GM10847 (cell line): ENCODE data around the gene CTNNA2.

ENCODE experiments used
- POLR2A ChIP-seq: IDR thresholded peaks from 2 replicates; pipeline ENCODE4 v1.6.1; 2011; ENCODE audit not compliant: insufficient read length; ENCODE audit errors: extremely low read depth

CTNNA2 gene

GRCh38 chr2:79981316-79981715 is 468.5 kb downstream of the CTNNA2 start:
- no peak for TF ChIP-seq POLR2A

DNA sequence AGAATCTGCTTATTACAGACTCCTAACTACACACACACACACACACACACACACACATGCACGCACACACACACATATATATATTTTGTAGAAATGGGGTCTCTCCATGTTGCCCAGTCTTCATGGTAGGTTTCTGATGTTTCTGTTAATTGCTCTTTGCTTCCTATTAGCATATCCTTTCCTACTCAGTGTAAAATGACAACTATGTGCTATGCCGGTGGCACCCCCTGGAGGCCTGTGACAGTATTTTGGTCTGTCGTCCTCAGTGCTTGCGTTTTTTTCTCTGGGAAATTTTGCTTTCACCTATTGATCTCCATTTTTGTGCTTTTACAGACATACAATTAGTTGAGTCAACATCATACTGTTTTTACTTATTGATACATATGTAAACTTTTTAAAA is 469.6 kb downstream of the CTNNA2 start:
- no peak for TF ChIP-seq POLR2A

GRCh38 chr2:79984476-79984875 is 471.6 kb downstream of the CTNNA2 start:
- TF ChIP-seq POLR2A, result no peak

DNA sequence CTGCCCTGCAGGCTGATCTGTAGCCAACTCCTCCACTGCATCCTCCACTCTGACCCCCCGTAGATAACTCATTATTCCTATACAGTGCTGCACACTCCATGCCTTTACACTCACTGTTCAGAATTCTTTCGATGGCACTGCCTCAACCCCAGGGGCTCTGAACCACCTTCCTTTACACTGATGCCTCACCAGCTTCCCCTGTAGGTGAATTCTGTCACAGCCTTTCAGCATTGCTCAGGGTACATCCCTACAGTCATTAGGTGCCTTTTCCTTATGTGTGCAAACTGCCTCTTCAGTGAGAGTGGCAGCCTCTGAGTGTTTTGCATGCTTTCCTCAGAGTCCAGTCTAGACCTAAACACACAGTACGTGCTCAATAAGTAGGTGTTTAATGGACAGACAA is 472.3 kb downstream of the CTNNA2 start:
- TF ChIP-seq POLR2A, result no peak

DNA sequence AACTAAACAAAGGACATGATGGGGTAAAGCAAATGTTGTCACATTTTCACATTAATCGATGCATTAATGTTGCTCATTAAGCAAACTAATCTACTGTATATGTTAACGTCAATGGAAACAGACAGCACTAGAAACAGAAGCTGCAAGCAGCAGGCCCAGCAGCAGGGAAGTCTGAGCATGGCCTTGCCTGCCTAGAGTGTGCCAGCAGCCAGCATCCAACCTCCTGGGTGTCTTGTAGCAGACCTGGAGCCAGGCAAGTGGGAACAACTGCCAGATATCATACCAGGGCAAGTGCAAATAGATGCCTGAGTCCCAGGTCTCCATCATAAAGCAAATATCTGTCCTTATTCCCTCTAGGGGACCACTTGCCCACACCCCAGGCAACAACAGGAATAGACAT is 472.7 kb downstream of the CTNNA2 start:
- TF ChIP-seq POLR2A, result no peak

DNA sequence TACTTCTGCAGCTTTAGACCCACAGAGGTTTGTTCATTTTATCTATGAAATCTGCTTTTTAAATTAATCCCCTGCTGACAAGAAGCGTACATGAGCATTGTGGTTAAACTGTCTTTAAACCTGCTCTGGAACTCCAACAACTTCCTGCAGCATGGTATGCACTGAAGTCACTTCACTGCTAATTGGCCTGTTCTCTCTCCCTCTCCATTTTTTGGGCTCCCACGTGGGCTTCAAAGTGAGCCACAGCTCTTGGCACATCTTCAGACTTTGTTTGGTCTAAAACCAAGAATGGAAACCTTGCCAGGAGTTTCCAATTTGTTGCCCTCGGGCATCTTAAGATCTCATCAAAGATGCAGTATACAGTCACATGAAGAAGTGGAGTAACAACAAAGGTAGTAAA is 480.3 kb downstream of the CTNNA2 start:
- TF ChIP-seq POLR2A, result no peak

- TF ChIP-seq POLR2A, result no peak
Measured at GRCh38 chr2:79994161-79994560, 481.3 kb downstream of the CTNNA2 start.

DNA sequence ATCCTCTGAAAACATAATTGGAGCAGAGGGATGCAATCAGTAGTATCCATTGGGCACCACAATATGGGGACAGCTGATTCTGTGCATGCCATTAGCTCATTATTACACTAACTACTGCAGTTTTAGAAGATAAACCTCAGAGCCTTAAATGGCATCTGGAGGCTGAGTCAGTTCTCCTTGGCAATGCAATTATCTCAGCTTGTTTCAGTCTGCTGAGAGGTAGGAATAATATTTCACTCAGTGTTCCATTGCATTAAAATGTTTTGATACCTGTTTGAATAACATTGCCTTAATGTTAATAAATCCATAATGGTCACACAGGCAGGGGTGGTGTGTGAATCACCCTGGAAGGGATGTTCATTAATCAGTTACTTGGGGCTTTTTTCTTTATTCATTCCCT is 482.1 kb downstream of the CTNNA2 start:
- TF ChIP-seq POLR2A, result no peak

GRCh38 chr2:79996709-79997108 is 483.9 kb downstream of the CTNNA2 start:
- TF ChIP-seq POLR2A, result no peak

DNA sequence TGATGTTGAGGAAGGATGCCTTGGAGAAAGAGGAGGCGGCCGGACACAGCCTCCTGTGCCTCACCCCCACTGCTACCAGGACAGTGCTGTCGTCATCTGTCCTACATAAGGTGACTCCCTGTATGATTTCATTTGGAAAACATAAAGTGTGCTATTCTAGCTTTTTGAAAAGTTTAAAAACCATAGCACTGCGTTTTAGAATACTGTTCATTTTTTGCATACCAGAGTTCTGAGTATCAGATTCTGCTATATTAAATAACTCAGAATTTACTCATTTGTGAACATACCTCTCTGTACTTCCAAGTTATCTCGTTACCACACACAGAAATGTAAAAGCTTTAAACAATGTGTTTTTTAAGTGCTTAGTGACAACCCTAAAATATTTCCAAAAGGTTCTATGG is 488.9 kb downstream of the CTNNA2 start:
- TF ChIP-seq POLR2A, result no peak

DNA sequence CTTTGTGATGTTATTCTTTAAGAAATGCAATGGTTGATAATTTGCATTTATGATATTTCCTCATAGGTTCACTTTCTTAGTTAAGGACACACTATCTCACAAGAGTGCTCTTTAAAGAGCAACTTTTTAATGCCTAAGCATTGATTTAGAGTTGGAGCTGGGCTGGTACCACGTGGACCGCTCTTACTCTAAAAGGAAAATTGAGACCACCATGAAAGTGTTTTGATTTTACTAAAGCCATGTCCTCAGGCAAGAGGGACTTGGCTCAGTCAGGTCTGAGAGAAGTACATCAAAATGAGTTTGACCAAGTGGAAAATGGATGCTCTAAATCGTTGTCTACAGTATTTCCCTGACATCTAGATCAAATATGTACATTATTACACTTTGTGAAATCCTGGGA is 489.3 kb downstream of the CTNNA2 start:
- no peak for TF ChIP-seq POLR2A

GRCh38 chr2:80002568-80003157 is 489.8 kb downstream of the CTNNA2 start:
- TF ChIP-seq POLR2A, result no peak

- TF ChIP-seq POLR2A, result no peak
Measured at GRCh38 chr2:80007777-80008503, 495.1 kb downstream of the CTNNA2 start.

- TF ChIP-seq POLR2A, result no peak
Measured at GRCh38 chr2:80008596-80008995, 495.7 kb downstream of the CTNNA2 start.

DNA sequence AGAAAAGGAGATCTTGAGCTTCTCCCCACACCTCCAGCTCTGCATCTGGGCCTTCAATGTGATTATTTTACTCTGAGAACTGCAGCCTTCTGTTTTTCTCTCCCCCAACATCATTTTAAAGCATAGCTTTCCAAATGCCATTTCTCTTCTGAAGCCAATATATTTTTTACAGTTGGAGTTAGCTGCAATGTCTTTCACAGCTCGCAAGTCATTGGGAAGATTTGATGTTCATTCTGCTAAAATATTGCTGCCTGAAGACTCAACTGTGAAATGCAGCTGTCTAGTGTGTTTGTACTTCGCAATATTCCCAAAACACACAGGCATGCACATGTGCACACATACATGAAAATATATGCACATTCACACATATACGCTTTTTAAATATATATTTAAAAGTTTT is 496.4 kb downstream of the CTNNA2 start:
- TF ChIP-seq POLR2A, result no peak

GRCh38 chr2:80012061-80012460 is 499.2 kb downstream of the CTNNA2 start:
- no peak for TF ChIP-seq POLR2A

GRCh38 chr2:80014637-80015036 is 501.8 kb downstream of the CTNNA2 start:
- no peak for TF ChIP-seq POLR2A
